Stimulated activated CD4-positive, alpha-beta T cell treated with anti-CD3 and anti-CD28 coated beads, Interleukin-4, amount 100 ng/mL, for 24 hours (primary cell): ENCODE measurements around the gene CARNS1.

Experiments
- DNase-seq: peaks from one replicate; pipeline ENCODE4 v3.0.0-alpha.2; 2020

Gene CARNS1

GRCh38 chr11:67429722-67430121, 14.2 kb downstream of the CARNS1 start:
- no peak for DNase-seq

- no peak for DNase-seq
Observed at GRCh38 chr11:67431346-67432249, 16.1 kb downstream of the CARNS1 start.

GRCh38 chr11:67432655-67433349, 17.3 kb downstream of the CARNS1 start:
- no peak for DNase-seq

GRCh38 chr11:67433536-67434394, 18.3 kb downstream of the CARNS1 start:
- DNase-seq = no peak

GRCh38 chr11:67434395-67434881, 19.0 kb downstream of the CARNS1 start:
- DNase-seq = peak; percentile 31

- DNase-seq = peak; percentile 33
Observed at GRCh38 chr11:67435031-67435726, 19.7 kb downstream of the CARNS1 start.

GRCh38 chr11:67435727-67436458, 20.4 kb downstream of the CARNS1 start:
- DNase-seq = no peak

- peak; percentile 74 for DNase-seq
Observed at GRCh38 chr11:67436459-67437081, 21.1 kb downstream of the CARNS1 start.

GRCh38 chr11:67437082-67437808, 21.8 kb downstream of the CARNS1 start, which contains the start of gene PTPRCAP:
Gene PTPRCAP, minus strand, starts transcription at chr11:67437682. Its CDS starts 63 bp downstream, at chr11:67437619.
- DNase-seq = peak; percentile 65

GRCh38 chr11:67437809-67438157, 22.3 kb downstream of the CARNS1 start:
- no peak for DNase-seq

- peak; percentile 79 for DNase-seq
Observed at GRCh38 chr11:67438158-67438902, 22.9 kb downstream of the CARNS1 start.

- peak; percentile 37 for DNase-seq
Observed at GRCh38 chr11:67439321-67440228, 24.1 kb downstream of the CARNS1 start.

- DNase-seq = no peak
Observed at GRCh38 chr11:67440229-67441097, 25.0 kb downstream of the CARNS1 start.

GRCh38 chr11:67441098-67441563, 25.7 kb downstream of the CARNS1 start:
- no peak for DNase-seq

- DNase-seq = no peak
Observed at GRCh38 chr11:67441731-67442351, 26.4 kb downstream of the CARNS1 start.

- DNase-seq = no peak
Observed at GRCh38 chr11:67442504-67443404, 27.3 kb downstream of the CARNS1 start.
